NCI-H524 treated with DMSO at 0.1 percent for 48 hours (cell line): Measurements from ENCODE around the gene INPP5E.

ENCODE experiments used
- DNase-seq: peaks from one replicate; lab custom pipeline; 2025; lab: John Stamatoyannopoulos, UW

INPP5E gene

GRCh38 chr9:136473354-136473721, 33.7 kb upstream of the INPP5E start:
- DNase-seq, result no peak

DNA sequence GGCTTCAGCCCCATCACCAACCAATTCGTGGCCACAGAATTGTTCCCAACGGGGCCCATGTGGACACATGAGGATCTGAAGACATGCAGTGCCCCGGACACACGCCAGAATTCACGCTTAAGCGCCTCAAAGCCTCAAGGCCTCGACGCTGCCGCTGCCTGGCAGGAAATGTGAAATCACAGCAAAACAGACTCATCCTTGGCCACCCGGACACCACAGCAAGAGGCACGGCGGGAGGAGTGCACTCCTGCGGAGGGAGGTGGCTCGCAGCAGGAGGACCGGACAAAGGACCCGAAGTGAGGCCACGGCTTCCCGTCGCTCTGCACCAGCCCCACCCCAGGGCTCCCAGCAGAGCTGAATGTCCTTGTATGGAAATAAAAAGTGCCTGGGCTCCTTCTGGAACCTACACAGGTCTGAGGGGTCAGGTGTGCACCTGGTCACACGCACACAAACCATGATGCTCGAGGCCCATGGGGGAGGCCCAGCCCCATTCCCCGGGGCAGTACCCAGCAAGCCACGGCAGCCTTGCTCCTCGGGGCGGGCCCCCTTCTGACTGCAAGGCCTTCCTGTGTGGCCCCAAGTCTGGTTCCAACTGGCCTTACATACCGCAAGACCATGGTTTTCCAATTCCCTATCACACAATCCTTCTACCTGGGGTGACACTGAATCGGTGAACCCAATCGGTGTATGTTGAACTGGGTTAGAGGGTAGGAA, 33.2 kb upstream of the INPP5E start:
- DNase-seq, result no peak

DNA sequence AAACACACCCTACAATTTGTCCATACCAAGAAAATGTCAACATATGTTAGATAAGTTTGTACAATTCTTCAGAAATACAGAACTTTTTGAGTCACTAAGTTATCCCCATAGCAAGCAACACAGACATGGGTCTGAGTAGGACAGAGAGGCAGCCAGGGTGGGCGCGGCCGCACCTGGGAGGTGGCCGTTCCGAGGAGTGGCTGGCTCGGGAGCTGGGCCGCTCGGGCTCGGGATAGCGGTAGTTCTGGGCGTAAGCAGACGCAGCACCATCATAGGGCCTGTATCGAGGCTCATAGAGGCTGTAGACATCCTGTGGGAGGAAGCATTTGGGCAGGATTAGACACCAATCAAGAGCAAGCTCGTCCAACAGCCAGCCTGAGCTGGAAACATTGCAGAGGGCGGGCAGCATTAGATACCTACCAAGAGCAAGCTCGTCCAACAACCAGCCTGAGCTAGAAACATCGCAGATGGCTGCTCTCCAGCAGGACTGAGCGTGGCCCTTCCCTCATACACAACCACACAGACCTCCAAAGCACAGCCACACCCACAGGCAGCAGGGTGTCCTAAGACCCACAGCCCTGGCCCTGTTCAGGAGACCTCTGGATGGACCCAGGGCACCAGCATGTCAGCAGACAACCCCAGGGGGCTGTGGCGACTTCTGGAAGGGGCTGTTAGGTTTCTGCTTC, 32.3 kb upstream of the INPP5E start:
- no peak for DNase-seq

DNA sequence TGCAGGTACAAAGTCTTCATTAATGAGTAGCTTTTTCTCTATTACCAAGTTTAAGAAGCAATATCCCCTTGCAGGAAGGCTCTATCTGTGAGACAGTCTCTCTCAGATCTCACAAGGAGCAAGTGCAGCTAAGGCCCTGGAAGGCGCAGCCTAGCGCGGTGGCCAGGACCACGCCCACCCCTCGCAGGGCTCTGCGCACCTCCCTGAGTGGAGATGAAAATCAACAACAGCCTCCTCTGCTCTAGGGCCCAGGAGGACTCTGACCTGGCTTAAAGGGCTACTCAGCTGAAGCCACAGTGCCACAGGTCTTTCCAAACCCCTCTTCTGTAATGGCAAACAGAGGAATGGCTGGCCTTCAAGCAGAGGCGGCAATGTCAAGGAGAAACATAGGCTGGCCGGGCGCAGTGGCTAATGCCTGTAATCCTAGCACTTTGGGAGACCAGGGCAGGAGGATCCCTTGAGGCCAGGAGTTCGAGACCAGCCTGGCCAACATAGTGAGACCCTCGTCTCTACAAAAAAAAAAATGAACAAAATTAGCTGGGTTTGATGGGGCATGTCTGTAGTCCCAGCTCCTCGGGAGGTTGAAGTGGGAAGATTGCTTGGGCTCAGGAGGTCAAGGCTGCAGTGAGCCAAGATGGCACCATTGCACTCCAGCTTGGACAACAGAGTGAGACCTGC, 31.3 kb upstream of the INPP5E start:
- no peak for DNase-seq

- DNase-seq, result no peak
Measured at GRCh38 chr9:136470356-136470755, 30.7 kb upstream of the INPP5E start.

DNA sequence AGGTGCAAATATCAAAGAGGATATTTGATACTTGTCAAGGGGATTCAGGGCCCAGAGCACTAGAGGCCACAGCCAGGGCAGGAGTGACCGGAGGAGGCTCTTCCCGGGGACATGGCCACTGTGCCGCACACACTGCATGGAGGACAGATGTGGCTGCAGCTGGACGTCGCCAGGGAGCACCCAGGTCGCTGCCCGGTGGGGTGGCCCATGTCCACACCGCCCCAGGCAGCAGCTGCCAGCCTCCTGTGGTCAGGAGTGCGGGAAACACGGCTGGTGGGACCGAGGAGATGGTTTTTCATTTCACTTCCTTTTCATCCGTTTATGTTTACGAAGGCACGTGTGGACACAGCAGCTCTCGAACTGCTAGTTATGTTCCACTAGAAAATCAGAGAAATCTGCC, 28.1 kb upstream of the INPP5E start:
- DNase-seq, result no peak

DNA sequence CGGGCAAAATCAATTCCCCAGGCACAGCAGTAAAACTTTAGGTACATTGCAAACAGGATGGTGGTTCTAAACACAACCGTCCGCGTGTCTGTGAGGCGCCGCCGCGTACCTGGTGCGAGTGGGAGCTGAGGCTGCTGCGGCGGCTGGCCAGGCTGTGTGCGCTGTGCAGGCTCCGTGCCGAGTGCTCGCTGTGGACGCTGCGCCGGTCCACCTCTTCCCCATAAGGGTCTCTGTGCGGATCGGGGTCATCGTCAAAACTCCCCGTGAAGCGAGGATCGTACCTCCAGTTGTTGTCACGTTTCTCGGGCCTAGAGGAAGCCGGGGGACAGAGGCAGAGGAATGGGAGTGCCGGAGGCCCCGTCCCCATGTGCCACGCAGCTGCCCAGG, 26.5 kb upstream of the INPP5E start:
- no peak for DNase-seq

DNA sequence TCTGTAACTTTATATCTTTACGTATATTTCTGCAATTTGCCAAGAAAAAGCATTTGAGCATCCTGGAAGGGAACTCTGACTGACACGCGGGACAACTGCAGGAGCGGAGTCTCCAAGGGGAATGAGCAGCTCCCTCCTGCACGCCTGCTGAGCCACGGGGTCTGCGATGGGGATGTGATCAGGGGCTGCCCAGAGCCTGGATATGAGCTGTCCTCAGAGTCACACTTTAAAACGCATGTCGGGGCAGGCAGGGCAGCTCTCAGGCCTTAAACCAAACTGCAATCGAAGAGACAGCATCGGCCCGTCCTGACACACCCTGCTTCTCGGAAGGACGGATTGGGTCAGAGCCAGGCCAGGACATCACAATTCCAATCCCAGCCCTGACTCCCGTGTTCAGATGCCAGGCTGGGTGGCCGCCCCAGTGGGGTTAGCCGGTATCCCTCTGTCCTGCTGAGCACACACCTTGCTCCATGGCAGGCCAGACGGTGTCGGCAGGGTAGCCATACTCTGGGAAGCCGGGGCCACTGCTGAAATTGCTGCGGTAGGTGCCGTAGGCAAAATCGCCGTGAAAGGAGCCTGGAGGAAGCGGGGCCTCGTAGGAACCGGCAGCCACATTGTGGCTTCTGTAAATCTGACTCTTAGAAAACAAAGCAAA, 26.0 kb upstream of the INPP5E start:
- DNase-seq, result no peak

DNA sequence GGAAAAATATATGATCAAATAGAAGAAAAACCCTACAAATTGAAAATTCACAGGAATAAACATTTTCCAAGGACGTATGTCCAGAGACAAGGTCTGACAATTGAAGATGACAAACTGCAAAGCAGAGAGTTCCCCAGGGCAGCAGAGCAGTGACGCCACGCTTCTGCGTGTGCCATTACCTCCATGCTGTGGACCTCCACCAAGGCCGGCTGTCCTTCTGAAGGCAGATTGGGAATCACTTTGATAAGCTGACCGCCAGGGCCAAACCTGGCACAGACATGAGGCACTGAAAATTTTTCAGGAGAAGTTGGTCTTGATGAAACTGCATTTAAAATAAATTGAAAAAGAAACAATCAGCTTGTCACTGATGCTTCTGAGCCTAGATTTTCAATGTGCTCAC, 24.6 kb upstream of the INPP5E start:
- DNase-seq, result no peak

GRCh38 chr9:136463578-136463977, 23.9 kb upstream of the INPP5E start:
- DNase-seq, result no peak

DNA sequence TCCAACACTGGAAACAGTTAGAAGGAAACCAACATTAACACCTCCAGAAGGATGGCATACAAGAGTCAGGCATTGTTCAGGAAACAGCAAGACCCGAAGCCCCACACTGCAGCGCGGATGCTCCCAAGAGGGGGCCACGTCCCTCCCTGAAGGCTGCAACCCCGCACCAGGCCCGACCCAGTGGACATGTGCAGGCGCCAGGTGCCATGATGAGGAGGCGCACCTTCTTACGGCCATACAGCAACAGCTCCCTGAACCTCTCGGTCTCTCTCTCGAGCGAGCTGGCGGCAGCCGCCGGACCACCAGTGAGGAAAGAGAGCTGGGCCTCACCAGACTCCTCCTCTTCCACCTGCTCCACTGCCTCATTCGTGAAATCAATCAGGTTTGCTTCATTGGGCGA, 23.0 kb upstream of the INPP5E start:
- DNase-seq, result no peak

DNA sequence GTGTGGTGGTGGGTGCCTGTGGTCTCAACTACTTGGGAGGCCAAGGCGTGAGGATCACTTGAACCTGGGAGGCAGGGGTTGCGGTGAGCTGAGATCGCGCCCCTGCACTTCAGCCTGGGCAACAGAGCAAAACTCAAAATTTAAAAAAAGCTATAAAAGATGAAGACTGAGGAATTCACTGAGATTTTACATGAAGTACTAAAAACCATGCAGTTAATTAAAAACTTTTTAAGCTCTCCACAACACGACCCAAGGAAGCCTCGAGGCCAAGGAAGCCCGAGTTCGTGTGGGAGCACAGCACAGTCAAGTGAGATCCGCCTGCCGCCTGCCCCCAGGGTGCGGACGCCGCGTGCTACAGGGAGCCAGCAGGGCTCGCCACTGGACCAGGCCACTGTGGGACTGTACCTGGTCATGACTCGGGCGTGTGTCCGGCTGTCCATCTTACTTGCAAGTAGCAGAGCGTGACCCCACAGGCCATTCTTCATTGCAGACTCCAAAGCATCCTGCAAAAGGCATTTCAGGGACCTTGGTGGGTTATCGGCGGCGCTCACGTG, 21.2 kb upstream of the INPP5E start:
- DNase-seq, result no peak

DNA sequence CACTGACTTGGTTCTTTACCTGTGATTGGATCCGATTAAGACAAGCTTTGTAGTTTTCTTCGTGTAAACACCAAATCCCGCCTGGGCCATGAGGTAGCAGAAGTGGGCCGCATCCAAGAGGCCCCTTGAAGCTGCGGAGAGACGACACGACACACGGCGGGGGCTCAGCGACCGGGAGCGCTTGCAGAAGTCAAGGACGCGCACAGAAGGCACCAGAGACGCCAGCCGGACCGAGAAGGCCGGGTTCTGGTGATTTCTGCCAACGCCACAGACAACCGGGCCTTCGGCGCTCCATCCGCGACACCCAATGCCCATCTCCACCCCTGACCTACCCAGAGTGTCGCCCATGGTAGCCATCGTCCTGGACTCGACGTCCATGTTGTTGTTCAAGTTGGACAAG, 19.8 kb upstream of the INPP5E start:
- DNase-seq, result no peak

GRCh38 chr9:136457326-136457725, 17.7 kb upstream of the INPP5E start:
- no peak for DNase-seq

DNA sequence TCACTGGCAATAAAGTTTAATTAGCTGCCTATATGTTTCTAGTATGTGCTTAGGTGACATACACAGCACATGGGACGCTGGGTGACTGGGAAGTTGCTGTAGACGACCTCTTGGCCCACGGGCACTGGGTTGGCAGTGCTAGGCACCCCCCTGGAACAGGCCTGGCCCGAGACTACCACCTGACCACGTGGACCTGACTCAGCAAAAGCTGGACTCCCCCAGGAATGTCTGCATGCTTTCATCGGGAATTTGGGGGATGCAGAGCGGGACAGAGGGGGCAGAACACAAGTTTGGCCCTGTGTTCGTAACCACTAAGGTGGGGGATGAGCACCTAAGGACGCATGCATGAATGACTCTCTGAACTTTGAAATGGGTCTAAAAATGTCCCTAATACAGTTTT, 16.6 kb upstream of the INPP5E start:
- no peak for DNase-seq

DNA sequence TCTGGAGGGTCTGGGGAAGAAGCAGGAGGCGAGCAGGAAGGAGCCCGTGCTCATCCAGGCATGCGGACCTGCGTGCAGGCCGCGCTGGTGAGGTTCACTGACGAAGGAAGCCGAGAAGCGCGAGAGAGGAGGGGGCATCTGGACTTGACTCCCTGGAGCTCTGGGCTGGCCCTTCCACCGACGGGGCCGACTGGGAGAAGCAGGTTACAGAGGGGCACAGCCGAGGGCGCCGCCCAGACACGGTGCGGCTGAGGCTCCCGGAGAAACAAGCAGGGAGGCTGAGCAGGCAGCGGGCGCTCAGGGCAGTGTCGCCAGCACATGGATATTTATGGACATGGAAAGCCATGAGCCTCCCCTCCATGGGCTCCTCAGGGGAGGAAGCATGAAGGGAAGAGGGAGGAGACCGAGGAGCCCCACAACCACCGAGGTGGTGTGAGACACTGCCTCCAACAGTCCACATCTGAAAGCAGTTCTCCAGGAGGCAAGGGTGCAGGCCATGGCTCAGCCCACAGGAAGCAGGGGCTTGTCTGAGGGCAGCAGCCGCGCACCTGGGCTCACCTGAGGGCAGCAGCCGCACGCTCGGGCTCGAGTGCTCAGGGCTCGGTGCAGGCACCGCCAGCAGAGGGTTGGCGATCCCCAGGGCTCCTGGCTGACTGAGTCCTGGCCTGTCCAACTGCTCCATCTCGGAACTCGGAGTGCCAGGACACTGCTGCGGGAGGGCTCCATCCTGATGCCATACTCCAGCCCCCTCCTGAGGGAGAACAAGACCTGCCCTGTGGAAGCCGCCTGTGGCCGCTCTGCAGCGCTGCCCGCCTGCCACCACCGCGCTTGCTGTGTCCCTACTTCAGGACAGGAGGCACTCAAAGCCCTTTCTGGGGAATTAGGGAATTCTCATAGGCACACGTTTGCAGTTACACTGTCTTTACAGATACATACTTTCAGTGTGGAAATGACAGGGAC, 15.7 kb upstream of the INPP5E start:
- no peak for DNase-seq

GRCh38 chr9:136454026-136454796, 14.6 kb upstream of the INPP5E start:
- DNase-seq, result no peak

GRCh38 chr9:136453326-136453725, 13.7 kb upstream of the INPP5E start:
- DNase-seq, result no peak

DNA sequence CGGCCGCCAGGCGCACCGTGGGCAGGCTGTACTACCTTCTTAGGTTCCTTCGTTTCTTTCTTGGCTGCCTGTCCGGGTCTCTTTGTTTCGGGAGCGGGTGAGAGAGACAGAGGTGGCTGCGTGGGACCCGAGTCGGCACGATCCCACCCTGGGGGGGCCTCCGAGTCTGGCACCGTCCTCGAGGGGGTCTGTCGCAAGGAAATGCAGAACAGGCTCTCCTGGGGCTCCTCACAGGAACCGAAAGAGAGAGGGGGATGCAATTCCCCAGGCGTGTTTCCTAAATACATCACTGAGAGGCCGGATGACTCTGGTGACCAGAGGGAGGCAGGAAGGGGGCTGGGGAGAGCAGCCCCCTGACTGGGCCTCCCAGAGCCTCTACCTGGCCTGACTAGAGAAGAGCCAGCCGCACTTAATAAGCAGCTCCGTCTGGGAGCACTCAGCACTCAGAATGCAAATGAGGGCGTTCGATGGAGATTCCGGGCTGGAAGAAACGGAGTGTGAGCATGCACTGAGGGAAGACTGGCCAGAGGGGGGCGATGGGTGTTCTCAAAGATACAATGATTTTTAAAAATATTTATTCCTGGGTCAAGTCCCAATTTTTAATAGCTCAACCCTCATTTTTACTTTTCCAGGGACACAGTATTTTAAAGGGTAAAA, 11.7 kb upstream of the INPP5E start:
- DNase-seq, result no peak

- no peak for DNase-seq
Measured at GRCh38 chr9:136448655-136449054, 9.0 kb upstream of the INPP5E start.
